OCI-LY7 (cell line): Measurements from ENCODE around the gene ZNF37A.
"Not testable (repeated sequence)": the region's sequence is repeated elsewhere in the genome, so short reads cannot be mapped to it uniquely, and the experiment has no call there.

ENCODE experiments used
- EZH2phosphoT487 ChIP-seq: fragments of 200-600 bp; sonication (generic); IDR thresholded peaks from 2 replicates; pipeline ENCODE4 v1.6.1; 2018; ENCODE audit warnings: low read depth, borderline replicate concordance, mild to moderate bottlenecking, mixed run types, antibody characterized with exemption, low read length, moderate library complexity, mixed read lengths
- TF ChIP-seq, protein P1 (sequence below): fragments of 200-600 bp; sonication (generic); conservative IDR thresholded peaks from 2 replicates; pipeline ENCODE4 v1.5.1; 2014; ENCODE audit warnings: mild to moderate bottlenecking, antibody characterized with exemption, low read length, moderate library complexity, mixed read lengths

GRCh38 chr10:38093318-38093717 is 819 bp upstream of the ZNF37A start:
- TF ChIP-seq, protein P1, sequence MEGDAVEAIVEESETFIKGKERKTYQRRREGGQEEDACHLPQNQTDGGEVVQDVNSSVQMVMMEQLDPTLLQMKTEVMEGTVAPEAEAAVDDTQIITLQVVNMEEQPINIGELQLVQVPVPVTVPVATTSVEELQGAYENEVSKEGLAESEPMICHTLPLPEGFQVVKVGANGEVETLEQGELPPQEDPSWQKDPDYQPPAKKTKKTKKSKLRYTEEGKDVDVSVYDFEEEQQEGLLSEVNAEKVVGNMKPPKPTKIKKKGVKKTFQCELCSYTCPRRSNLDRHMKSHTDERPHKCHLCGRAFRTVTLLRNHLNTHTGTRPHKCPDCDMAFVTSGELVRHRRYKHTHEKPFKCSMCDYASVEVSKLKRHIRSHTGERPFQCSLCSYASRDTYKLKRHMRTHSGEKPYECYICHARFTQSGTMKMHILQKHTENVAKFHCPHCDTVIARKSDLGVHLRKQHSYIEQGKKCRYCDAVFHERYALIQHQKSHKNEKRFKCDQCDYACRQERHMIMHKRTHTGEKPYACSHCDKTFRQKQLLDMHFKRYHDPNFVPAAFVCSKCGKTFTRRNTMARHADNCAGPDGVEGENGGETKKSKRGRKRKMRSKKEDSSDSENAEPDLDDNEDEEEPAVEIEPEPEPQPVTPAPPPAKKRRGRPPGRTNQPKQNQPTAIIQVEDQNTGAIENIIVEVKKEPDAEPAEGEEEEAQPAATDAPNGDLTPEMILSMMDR: not testable (repeated sequence)
- TF ChIP-seq EZH2phosphoT487: not testable (repeated sequence)
